ENCODE data around the gene KIAA0513.

DNA sequence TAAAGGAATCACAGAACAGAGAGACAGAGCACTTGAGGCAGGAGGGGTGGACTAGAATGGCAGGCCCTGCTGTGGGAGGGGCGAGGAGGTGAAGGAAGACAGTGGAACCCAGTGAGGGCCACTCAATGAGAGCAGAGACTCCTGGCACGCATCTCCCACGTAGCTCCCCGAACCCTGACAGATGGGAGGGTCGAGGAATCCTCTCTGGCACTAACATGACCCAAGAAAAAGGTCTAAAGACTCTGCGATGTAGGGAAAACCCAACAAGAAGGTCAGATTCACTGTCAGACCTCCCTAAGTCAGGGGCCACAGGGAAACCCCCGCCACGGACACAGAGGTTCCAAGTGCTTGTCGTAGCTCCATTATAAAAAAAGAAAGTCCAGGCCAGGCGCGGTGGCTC lies 31.2 kb upstream of the KIAA0513 start:
- TF ChIP-seq, protein P1, sequence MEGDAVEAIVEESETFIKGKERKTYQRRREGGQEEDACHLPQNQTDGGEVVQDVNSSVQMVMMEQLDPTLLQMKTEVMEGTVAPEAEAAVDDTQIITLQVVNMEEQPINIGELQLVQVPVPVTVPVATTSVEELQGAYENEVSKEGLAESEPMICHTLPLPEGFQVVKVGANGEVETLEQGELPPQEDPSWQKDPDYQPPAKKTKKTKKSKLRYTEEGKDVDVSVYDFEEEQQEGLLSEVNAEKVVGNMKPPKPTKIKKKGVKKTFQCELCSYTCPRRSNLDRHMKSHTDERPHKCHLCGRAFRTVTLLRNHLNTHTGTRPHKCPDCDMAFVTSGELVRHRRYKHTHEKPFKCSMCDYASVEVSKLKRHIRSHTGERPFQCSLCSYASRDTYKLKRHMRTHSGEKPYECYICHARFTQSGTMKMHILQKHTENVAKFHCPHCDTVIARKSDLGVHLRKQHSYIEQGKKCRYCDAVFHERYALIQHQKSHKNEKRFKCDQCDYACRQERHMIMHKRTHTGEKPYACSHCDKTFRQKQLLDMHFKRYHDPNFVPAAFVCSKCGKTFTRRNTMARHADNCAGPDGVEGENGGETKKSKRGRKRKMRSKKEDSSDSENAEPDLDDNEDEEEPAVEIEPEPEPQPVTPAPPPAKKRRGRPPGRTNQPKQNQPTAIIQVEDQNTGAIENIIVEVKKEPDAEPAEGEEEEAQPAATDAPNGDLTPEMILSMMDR (IDR thresholded peaks at IDR 0.05; ENCODE audit: low read depth, low read length), result no peak
- no peak for TF ChIP-seq POLR2A (IDR thresholded peaks at IDR 0.05; ENCODE audit: extremely low read depth, insufficient read length)
- TF ChIP-seq, protein P2, sequence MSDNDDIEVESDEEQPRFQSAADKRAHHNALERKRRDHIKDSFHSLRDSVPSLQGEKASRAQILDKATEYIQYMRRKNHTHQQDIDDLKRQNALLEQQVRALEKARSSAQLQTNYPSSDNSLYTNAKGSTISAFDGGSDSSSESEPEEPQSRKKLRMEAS (IDR thresholded peaks at IDR 0.05; ENCODE audit: low read depth, low read length), result no peak
